Central memory CD8-positive, alpha-beta T cell (primary cell): ENCODE results near the gene MAB21L2.
A peak's percentile ranks its signal among the peaks of the same experiment; 100 is the strongest.
"Not testable (repeated sequence)": the region's sequence is repeated elsewhere in the genome, so short reads cannot be mapped to it uniquely, and the experiment has no call there.

Experiments used
- ATAC-seq: fragments of 150-1000 bp; cut with Tn5 transposase; replicated peaks from 2 replicates; pipeline ENCODE4 v1.10.0; 2022; ENCODE audit warnings: mild to moderate bottlenecking, moderate FRiP score, moderate number of reproducible peaks; ENCODE audit not compliant: poor library complexity, severe bottlenecking; ENCODE audit errors: extremely low read depth
- DNase-seq, 2 donors: peaks; one replicate each; pipeline ENCODE4 v3.0.0; 2021; ENCODE audit warnings: low spot score in 2 of 2
- H3K27ac Mint-ChIP-seq: one replicate; pipeline ENCODE4 v1.8.0; 2022; ENCODE audit warnings: low read depth, mild to moderate bottlenecking, moderate library complexity, mixed read lengths
- H3K27me3 Mint-ChIP-seq: one replicate; pipeline ENCODE4 v1.8.0; 2022; ENCODE audit warnings: mixed read lengths
- H3K36me3 Mint-ChIP-seq: one replicate; pipeline ENCODE4 v1.8.0; 2022; ENCODE audit warnings: mild to moderate bottlenecking, moderate library complexity, mixed read lengths; ENCODE audit not compliant: insufficient read depth
- H3K4me1 Mint-ChIP-seq: one replicate; pipeline ENCODE4 v1.8.0; 2022; ENCODE audit warnings: mixed read lengths
- H3K4me3 Mint-ChIP-seq: one replicate; pipeline ENCODE4 v1.8.0; 2022; ENCODE audit warnings: mild to moderate bottlenecking, moderate library complexity, mixed read lengths
- H3K9me3 Mint-ChIP-seq: one replicate; pipeline ENCODE4 v1.8.0; 2022; ENCODE audit warnings: mixed read lengths

The MAB21L2 gene

DNA sequence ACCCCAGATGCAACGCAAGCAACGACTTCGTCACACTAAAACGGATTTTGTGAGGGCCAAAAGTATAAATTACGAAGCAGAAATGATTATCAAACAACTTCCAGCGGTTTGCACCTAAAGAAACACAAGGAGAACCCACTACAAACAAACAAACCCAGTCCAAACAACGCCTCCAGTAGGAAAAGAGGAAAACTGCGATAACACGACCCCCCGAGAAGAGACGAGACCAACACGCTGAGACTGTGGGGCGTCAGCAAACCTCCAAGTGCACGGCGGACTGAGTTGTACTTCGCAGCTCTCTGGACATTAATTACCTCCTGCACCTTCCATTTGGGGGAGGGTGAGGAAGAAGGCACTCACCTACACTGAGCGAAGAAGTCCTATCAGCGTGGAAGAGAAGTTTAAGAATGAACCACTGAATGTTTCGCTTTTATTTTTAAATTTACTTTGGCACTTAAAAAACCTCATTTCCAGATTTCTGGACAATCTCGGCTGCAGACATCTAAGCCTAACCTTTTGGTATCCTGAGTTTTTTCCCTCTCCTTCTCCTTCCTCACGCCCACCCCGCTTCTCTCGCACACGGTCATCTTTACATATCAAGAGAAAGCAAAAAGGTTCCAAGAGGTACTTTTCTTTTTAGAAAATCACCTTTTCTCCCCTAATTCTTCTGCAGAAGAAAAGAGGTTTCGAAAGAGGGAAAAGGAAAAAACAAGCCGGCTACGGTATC is at the start of gene MAB21L2:
TSS of gene MAB21L2 (plus strand) at position 6 of the 727 bp plus-strand sequence. CDS start 879 bp downstream, outside the sequence.
- Mint-ChIP-seq H3K27ac (no peak within 1 kb of the TSS), H3K4me3 (no peak within 1 kb of the TSS), H3K36me3 (peaks cover 8% of the 10 kb centered on the region), H3K9me3 (no peaks in the 10 kb centered on the region), H3K4me1 (peaks cover 7% of the 10 kb centered on the region), H3K27me3 (no peaks in the 10 kb centered on the region)
- DNase-seq (no peak), ATAC-seq (no peak)

DNA sequence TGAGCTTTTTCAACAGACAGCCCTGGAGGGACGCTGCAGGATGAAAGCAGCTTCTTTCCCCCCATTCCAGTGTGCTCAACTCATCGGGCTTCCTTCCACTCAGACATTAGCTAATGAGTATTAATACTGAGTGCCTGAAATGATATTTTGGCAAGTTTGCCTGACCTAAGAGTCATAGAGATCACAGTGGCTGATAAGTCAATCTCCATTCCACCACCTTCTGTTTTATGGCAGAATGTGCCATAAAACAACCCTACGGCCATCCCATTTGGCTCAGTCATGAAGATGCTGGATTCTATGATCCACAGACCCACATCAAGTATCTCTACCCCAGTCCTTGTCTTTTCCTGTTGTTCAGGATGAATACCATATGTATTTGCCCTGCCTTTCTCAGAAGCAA is 48.3 kb upstream of the MAB21L2 start:
- Mint-ChIP-seq H3K27ac (no peak overlapping the region), H3K4me1 (peaks cover 16% of the 10 kb centered on the region), H3K9me3 (no peaks in the 10 kb centered on the region), H3K36me3 (no peaks in the 10 kb centered on the region), H3K4me3 (no peak overlapping the region), H3K27me3 (no peaks in the 10 kb centered on the region)
- no peak for DNase-seq
- no peak for ATAC-seq

DNA sequence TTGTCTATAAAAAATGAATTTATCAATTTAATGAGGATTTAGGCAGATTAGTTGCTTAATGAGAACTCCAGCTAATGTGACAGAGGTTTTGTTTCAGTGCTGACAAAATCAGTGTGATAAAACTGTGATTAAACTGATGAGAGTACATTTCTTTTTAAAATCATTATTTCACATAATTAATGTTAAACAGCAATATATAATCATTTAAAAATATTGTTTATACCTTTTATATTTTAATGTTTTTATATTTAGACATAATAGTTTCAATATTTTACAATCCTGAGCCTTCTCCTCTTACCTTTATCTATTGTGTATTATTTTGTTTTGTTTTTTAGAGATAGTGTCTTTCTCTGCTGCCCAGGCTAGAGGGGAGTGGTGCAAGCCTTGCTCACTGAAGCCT is 47.1 kb upstream of the MAB21L2 start:
- no peak for ATAC-seq
- Mint-ChIP-seq H3K4me1 (peaks cover 16% of the 10 kb centered on the region), H3K27ac (no peak overlapping the region), H3K4me3 (no peak overlapping the region), H3K36me3 (no peaks in the 10 kb centered on the region), H3K9me3 (no peaks in the 10 kb centered on the region), H3K27me3 (no peaks in the 10 kb centered on the region)
- no peak for DNase-seq

DNA sequence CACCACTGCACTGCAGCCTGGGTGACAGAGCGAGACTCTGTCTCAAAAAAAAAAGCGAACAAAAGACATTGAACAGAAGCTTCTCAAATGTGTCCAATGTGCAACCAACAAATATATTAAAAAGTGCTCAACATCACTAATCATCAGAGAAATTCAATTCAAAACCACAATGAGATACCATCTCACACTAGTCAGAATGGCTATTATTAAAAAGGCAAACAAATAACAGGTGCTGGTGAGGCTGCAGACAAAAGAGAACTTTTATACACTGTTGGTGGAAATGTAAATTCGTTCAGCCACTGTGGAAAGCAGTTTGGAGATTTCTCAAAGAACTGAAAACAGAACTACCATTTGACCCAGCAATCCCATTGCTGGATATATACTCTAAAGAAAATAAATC is 44.0 kb upstream of the MAB21L2 start:
- not testable (repeated sequence) for H3K4me3 Mint-ChIP-seq, H3K27ac Mint-ChIP-seq, H3K36me3 Mint-ChIP-seq, DNase-seq, H3K27me3 Mint-ChIP-seq, ATAC-seq, H3K9me3 Mint-ChIP-seq
- H3K4me1 Mint-ChIP-seq: peaks cover 16% of the 10 kb centered on the region

DNA sequence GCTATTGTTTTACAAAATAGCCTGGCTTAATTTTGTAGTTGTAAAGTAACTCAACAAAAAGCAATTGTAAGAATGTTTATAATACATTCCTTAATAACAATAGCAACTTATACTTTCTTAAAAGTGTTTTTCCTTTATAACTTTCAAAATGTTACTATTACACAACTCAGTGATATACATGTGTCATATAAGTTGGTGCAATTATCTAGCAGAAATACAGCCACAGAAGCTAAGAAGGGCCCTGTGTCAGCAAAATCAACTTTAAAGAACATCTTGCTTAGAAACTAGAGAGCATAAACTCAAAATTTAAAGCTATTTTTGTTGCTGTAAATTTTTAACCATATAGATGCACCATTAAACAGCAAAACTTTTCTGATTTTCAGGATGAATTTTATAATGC is 41.4 kb upstream of the MAB21L2 start:
- H3K27me3 Mint-ChIP-seq: no peaks in the 10 kb centered on the region
- no peak overlapping the region for H3K27ac Mint-ChIP-seq

DNA sequence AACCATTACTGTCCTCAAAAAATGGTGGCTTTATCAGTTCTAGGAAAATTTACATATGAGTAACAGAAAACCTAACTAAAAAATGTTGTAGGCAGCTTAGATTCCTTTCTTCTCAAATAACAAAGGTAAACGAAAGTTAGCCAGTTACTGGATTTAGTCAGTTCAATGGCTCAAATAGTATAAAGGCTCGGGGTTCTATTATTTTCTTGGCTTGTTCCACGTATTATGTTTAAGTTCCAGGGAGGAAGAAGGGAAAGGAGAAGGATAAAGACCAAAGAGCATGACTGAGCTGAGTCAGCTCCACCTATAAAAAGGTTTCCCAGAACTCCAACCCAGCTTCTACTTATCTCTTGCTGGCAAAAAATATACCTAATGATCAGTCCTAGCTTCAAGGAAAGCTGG is 41.0 kb upstream of the MAB21L2 start:
- Mint-ChIP-seq H3K36me3 (no peaks in the 10 kb centered on the region), H3K4me1 (peaks cover 12% of the 10 kb centered on the region), H3K9me3 (no peaks in the 10 kb centered on the region)

More for the DNA sequence above, 41.4 kb upstream of the MAB21L2 start:
- H3K4me3 Mint-ChIP-seq: no peak overlapping the region
- ATAC-seq (no peak), DNase-seq (no peak)
- peaks cover 12% of the 10 kb centered on the region for H3K4me1 Mint-ChIP-seq
- no peaks in the 10 kb centered on the region for H3K36me3 Mint-ChIP-seq
- no peaks in the 10 kb centered on the region for H3K9me3 Mint-ChIP-seq

DNA sequence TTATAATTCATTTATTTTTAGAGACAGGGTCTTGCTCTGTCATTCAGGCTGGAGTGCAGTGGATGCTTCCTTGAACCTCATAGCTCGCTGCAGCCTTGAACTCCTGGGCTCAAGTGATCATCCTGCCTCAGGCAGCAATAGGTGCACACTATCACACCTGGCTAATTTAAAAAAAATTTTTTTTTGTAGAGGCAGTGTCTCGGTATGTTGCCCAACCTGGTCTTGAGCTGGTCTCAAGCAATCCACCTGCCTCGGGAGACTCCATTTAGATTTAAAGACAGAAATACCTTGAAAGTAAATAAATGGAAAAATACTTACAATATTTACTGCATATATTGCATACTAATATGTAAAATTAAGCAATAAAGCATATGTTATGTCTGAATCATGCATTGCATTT is 40.3 kb upstream of the MAB21L2 start:
- Mint-ChIP-seq H3K4me3 (no peak overlapping the region), H3K27me3 (no peaks in the 10 kb centered on the region), H3K36me3 (no peaks in the 10 kb centered on the region), H3K27ac (no peak overlapping the region), H3K4me1 (peaks cover 12% of the 10 kb centered on the region), H3K9me3 (no peaks in the 10 kb centered on the region)
- ATAC-seq (no peak), DNase-seq (no peak)

More for the DNA sequence above, 41.0 kb upstream of the MAB21L2 start:
- H3K27me3 Mint-ChIP-seq: no peaks in the 10 kb centered on the region
- no peak for DNase-seq
- H3K4me3 Mint-ChIP-seq: no peak overlapping the region
- no peak for ATAC-seq
- no peak overlapping the region for H3K27ac Mint-ChIP-seq

DNA sequence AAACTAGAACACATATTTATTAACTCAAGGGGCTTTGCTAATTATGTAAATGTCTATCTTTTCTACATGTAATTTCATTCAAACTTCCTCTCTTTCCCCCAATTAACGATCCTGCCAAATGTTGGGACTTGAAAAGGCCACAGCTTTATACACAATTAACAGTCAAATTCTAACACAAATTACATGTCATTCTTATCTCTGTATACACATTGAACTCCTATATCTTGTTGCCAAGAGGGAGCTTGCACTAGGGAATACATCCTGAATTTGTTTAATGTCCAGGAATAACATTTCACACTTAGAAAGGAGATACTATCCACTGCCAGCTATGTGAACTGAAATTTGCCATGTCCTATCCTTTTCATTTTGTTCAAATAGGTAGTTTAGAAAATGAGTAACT is 38.9 kb upstream of the MAB21L2 start:
- peaks cover 5% of the 10 kb centered on the region for H3K4me1 Mint-ChIP-seq
- no peaks in the 10 kb centered on the region for H3K36me3 Mint-ChIP-seq
- no peaks in the 10 kb centered on the region for H3K9me3 Mint-ChIP-seq
- ATAC-seq (no peak), DNase-seq (no peak)
- no peak overlapping the region for H3K4me3 Mint-ChIP-seq
- H3K27me3 Mint-ChIP-seq: no peaks in the 10 kb centered on the region
- no peak overlapping the region for H3K27ac Mint-ChIP-seq

DNA sequence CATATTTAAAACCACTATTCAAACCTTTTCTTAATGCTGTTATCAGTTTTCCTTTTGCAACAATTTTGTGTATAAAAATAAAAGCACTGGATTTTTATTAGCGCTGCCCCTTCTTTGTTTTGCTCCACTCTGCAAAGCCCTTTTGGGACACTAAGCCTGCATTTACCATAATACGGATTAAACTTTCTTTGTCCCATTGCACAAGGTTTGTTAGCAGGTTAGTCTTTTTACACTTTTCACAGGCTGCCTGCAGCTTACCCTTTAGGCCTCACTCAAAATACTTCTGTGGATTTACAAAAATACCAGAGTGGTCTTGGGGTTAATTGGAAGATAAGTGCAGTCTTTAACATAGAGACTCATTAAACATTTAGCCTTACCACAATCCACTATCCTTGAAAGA is 35.7 kb upstream of the MAB21L2 start:
- H3K4me3 Mint-ChIP-seq: no peak overlapping the region
- no peak overlapping the region for H3K27ac Mint-ChIP-seq
- no peaks in the 10 kb centered on the region for H3K9me3 Mint-ChIP-seq
- no peak for DNase-seq
- no peaks in the 10 kb centered on the region for H3K4me1 Mint-ChIP-seq
- no peaks in the 10 kb centered on the region for H3K36me3 Mint-ChIP-seq
- ATAC-seq: no peak
- H3K27me3 Mint-ChIP-seq: no peaks in the 10 kb centered on the region

DNA sequence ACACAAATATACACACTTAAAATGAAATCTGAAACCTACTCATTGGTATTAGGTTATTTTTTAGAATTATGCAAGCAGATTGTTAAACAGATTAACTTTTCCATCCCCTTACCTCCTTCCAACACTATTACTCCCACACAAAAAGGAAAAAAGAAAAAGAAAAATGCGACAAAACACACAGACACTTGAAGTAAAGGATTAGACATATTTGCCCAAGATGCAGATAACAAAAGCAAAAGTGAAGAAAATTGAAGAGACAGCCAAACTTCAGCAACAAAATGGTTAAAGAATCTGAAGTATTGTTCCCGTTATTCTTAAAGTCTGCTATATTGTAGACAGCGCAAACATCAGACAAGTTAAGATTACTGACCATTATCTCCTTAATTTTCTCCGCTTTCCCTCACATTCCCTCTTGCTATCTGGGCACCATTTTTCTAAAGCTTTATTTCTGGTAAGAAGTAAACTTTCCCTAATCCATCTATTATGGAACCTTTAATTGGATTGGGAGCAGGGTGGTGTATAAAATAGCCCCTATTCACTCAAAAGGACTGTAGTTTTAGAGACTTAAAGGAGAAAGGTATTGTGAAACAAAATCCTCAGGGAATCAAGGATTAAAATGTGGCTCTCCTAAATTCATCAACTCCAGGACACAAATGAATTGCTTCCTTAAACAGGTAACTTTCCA is 34.7 kb upstream of the MAB21L2 start:
- no peaks in the 10 kb centered on the region for H3K27me3 Mint-ChIP-seq
- H3K27ac Mint-ChIP-seq: no peak overlapping the region
- H3K4me3 Mint-ChIP-seq: no peak overlapping the region
- peaks cover 5% of the 10 kb centered on the region for H3K4me1 Mint-ChIP-seq
- H3K36me3 Mint-ChIP-seq: peaks cover 2% of the 10 kb centered on the region
- DNase-seq (no peak), ATAC-seq (no peak)
- no peaks in the 10 kb centered on the region for H3K9me3 Mint-ChIP-seq

DNA sequence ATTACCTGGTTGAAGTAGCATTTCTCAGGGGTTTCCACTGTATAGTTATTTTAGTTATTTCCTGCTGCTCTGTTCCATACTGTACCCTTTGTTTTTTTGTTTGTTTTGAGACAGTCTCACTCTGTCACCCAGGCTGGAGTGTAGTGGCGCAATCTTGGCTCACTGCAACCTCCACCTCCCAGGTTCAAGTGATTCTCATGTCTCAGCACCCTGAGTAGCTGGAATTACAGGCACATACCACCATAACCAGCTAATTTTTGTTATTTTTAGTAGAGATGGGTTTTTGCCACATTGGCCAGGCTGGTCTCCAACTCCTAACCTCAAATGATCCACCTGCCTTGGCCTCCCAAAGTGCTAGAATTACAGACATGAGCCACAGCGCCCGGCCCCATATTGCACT is 24.1 kb upstream of the MAB21L2 start:
- H3K9me3 Mint-ChIP-seq, DNase-seq, H3K27me3 Mint-ChIP-seq, H3K36me3 Mint-ChIP-seq, H3K4me1 Mint-ChIP-seq, H3K27ac Mint-ChIP-seq, ATAC-seq, H3K4me3 Mint-ChIP-seq: not testable (repeated sequence)

DNA sequence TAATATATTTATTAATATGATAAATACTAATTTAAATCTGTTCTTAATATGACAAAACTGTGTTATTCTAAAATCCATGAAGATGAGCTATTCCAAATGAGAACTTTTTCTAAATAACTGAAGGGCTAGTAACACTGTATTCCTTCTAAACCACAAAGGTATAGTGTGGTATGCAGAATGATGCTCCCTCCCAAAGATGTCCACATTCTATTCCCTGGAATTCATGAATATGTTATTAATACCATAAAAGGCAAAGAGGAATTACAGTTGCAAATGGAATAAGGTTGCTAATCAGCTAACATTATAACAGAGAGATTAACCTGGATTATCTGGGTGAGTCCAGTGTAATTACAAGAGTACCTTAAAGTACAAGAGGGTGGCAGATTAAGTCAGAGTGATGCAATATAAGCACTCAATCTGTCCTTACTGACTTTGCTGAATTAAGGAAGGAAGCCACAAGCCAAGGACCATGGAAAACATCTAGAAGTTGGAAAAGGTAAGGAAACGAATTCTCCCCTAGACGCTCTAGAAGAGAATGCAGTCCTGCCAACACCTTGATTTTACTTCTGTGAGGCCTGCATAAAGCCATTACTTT is 20.7 kb upstream of the MAB21L2 start:
- Mint-ChIP-seq H3K27ac (no peak overlapping the region), H3K9me3 (peaks cover 5% of the 10 kb centered on the region), H3K4me1 (peaks cover 19% of the 10 kb centered on the region), H3K4me3 (no peak overlapping the region), H3K27me3 (no peaks in the 10 kb centered on the region), H3K36me3 (peaks cover 4% of the 10 kb centered on the region)
- ATAC-seq (no peak), DNase-seq (no peak)

DNA sequence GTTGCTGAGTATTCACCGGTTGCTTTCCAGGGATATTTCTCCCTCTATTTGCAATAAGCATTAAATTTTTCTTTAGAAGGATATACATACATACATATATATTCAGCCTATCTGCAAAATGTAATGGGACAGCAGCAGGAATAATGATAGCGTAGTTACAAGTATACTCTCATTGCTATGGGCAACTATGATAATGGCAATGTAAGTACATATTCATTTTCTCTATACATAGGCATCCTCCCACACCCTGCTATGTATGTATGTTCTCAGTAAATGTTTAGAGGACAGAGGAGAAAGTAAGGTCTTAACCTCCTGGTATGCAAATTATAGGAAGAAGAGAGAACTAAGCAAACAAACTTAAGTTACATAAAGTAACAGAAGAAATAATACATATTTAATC is 19.7 kb upstream of the MAB21L2 start:
- DNase-seq (no peak), ATAC-seq (no peak)
- H3K27ac Mint-ChIP-seq: peak overlapping the region; percentile 3
- H3K27me3 Mint-ChIP-seq: no peaks in the 10 kb centered on the region
- peaks cover 1% of the 10 kb centered on the region for H3K36me3 Mint-ChIP-seq
- H3K4me3 Mint-ChIP-seq: no peak overlapping the region
- peaks cover 5% of the 10 kb centered on the region for H3K9me3 Mint-ChIP-seq
- H3K4me1 Mint-ChIP-seq: peaks cover 18% of the 10 kb centered on the region
